Measurements from ENCODE around the gene C11orf71.

- TF ChIP-seq CTCF (IDR thresholded peaks at IDR 0.05; ENCODE audit: insufficient read depth, low read length, poor library complexity, severe bottlenecking): no peak
- TF ChIP-seq EZH2phosphoT487 (conservative IDR thresholded peaks at IDR 0.05; ENCODE audit: low read length): no peak
These were observed 7.3 kb downstream of the C11orf71 start for GRCh38 chr11:114392735-114393667.
